HCT116 (cell line): ENCODE measurements around the gene KCNK15. TPM values are rescaled to one million over a fixed set of nuclear protein-coding genes. Genes with fewer than 3 reads are reported as not detected.

Experiments used
- ATAC-seq: fragments of 200-7000 bp; cut with Tn5 transposase; 2 replicates; pipeline ENCODE4 v1.9.1; 2020; ENCODE audit warnings: mild to moderate bottlenecking, moderate library complexity
- BruUV-seq: library from RNA; stranded (reverse); fragments of 400-500 nt; replicated peaks from 2 replicates; lab custom pipeline; 2021; lab: Mats Ljungman, UMichigan
- CTCF ChIA-PET: fragments of 300-600 bp; sonication (Branson Sonifier 250); formaldehyde crosslinking; loops from one replicate; lab custom pipeline; 2021; ENCODE audit warnings: antibody characterized with exemption; lab: Charles Lee
- POLR2A ChIA-PET: fragments of 300-600, 350-600 bp; sonication (Branson Sonifier 250); formaldehyde crosslinking; loops from one replicate; lab custom pipeline; 2021; ENCODE audit warnings: antibody characterized with exemption; lab: Charles Lee
- RAD21 ChIA-PET, 2 experiments: fragments of 300-600 bp; sonication (Branson Sonifier 250); formaldehyde crosslinking; loops; one replicate each; lab custom pipeline; 2023; ENCODE audit warnings: low total read pairs in 2 of 2; ENCODE audit not compliant: uncharacterized antibody in 2 of 2, unreplicated experiment in 2 of 2, low non-redundant PET in 1 of 2; lab: Charles Lee
- DNase-seq: peaks from one replicate; pipeline ENCODE4 v3.0.0-alpha.2; 2010; ENCODE audit warnings: low read depth, low spot score
- H2AFZ ChIP-seq: fragments of 200-600 bp; shearing (Covaris generic), sonication (generic); 2 replicates; pipeline ENCODE4 v1.6.1; 2017; ENCODE audit warnings: low read depth, mixed run types, mixed read lengths, antibody characterized with exemption, low read length; ENCODE audit not compliant: poor library complexity, severe bottlenecking
- H3K27ac ChIP-seq: 2 replicates; pipeline ENCODE4 v1.5.1; 2012; ENCODE audit warnings: low read depth, low read length
- H3K27me3 ChIP-seq: fragments of 200-600 bp; sonication (generic); 2 replicates; pipeline ENCODE4 v1.6.1; 2016; ENCODE audit warnings: mixed run types, low read length, mixed read lengths; ENCODE audit not compliant: insufficient read depth
- H3K36me3 ChIP-seq, 2 experiments: fragments of 200-500 bp in 1 of 2; fragments of 200-600 bp in 1 of 2; sonication (Bioruptor generic) in 1 of 2; sonication (generic) in 1 of 2; 2 replicates each; pipeline versions ENCODE4 v1.5.1 to v1.6.1; 2014 to 2016; ENCODE audit warnings: low read length in 2 of 2, inconsistent platforms in 1 of 2, mixed read lengths in 1 of 2, mixed run types in 1 of 2; ENCODE audit not compliant: insufficient read depth in 2 of 2, control insufficient read depth in 1 of 2
- H3K4me1 ChIP-seq, 2 experiments: fragments of 200-600 bp in 1 of 2; sonication (generic) in 1 of 2; 2 replicates each; pipeline versions ENCODE4 v1.5.1 to v1.6.1; 2012 to 2017; ENCODE audit warnings: low read length in 2 of 2, inconsistent platforms in 1 of 2, mild to moderate bottlenecking in 1 of 2, mixed read lengths in 1 of 2, mixed run types in 1 of 2, moderate library complexity in 1 of 2; ENCODE audit not compliant: insufficient read depth in 2 of 2, control insufficient read depth in 1 of 2
- H3K4me2 ChIP-seq: fragments of 200-600 bp; sonication (generic); 2 replicates; pipeline ENCODE4 v1.6.1; 2017; ENCODE audit warnings: mixed run types, low read length, mixed read lengths
- H3K4me3 ChIP-seq, 2 experiments: fragments of 200-600 bp in 1 of 2; sonication (generic) in 1 of 2; replicated peaks in 1 of 2; 2 replicates each; pipeline ENCODE4 v1.5.1; 2011 to 2016; ENCODE audit warnings: low read length in 2 of 2, control low read depth in 1 of 2, low read depth in 1 of 2, mild to moderate bottlenecking in 1 of 2, mixed read lengths in 1 of 2, mixed run types in 1 of 2
- H3K79me2 ChIP-seq: fragments of 200-600 bp; sonication (generic); 2 replicates; pipeline ENCODE4 v1.6.1; 2017; ENCODE audit warnings: mild to moderate bottlenecking, mixed run types, low read length, moderate library complexity, mixed read lengths; ENCODE audit not compliant: insufficient read depth
- H3K9ac ChIP-seq: fragments of 200-600 bp; sonication (generic); 2 replicates; pipeline ENCODE4 v1.6.1; 2016; ENCODE audit warnings: low read length, mixed read lengths
- H3K9me2 ChIP-seq: fragments of 200-600 bp; sonication (generic), shearing (Covaris generic); 2 replicates; pipeline ENCODE4 v1.6.1; 2017; ENCODE audit warnings: mixed run types, mild to moderate bottlenecking, moderate library complexity; ENCODE audit not compliant: insufficient read depth
- H3K9me3 ChIP-seq, 2 experiments: fragments of 200-500 bp in 1 of 2; fragments of 200-600 bp in 1 of 2; sonication (Bioruptor generic) in 1 of 2; sonication (generic) in 1 of 2; 2 replicates each; pipeline ENCODE4 v1.6.1; 2014 to 2017; ENCODE audit warnings: low read length in 2 of 2, mixed read lengths in 2 of 2, inconsistent platforms in 1 of 2, low read depth in 1 of 2, mild to moderate bottlenecking in 1 of 2, mixed run types in 1 of 2, moderate library complexity in 1 of 2; ENCODE audit not compliant: control insufficient read depth in 1 of 2, insufficient read depth in 1 of 2
- H4K20me1 ChIP-seq: fragments of 200-600 bp; sonication (generic), shearing (Covaris generic); 2 replicates; pipeline ENCODE4 v1.6.1; 2017; ENCODE audit warnings: mixed run types, mild to moderate bottlenecking, moderate library complexity; ENCODE audit not compliant: insufficient read depth
- YY1 ChIP-seq: IDR thresholded peaks from 2 replicates; pipeline ENCODE4 v1.6.1; 2011; ENCODE audit warnings: low read length, low read depth, moderate library complexity, mild to moderate bottlenecking; ENCODE audit not compliant: insufficient replicate concordance; ENCODE audit errors: extremely low read depth
- intact Hi-C: fragments of 100-400 bp; cut with micrococcal nuclease; formaldehyde crosslinking; loops from 2 replicates; pipeline ENCODE4 v1.10.0; 2022
- total RNA-seq: library from RNA; stranded (reverse); gene quantifications from one replicate; pipeline ENCODE4 v1.2.1, GENCODE V29; 2021; ENCODE audit not compliant: unreplicated experiment
- TF ChIP-seq, protein P1 (sequence below): IDR thresholded peaks from 2 replicates; pipeline ENCODE4 v1.6.1; 2012; ENCODE audit warnings: low read depth
- TF ChIP-seq, protein P2 (sequence below): IDR thresholded peaks from 2 replicates; pipeline ENCODE4 v1.6.1; 2012

The KCNK15 gene
- total RNA-seq, 1 experiment from 2014 or later, result not detected

DNA sequence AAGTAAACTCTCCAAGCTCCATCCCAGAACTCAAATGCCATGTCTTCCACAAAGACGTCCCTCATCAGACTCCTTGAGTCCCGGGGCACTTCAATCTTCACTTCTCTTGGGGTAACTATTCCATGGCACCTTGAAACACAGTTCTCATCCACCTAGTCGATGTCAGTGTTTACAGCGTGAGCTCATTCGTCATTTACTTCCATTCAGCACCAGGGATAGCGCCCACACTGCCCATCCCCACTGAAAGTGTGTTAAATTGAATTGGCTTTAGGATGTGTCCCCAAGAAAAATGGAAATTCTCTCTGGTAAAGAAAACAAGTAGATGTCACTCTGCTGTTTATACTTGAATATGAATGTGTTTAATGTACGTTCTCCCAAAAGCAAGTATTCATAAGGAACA lies 31.3 kb downstream of the KCNK15 start:
- Histone ChIP-seq H4K20me1 (no peaks in the 10 kb centered on the region), H3K27ac (no peak overlapping the region), H3K27me3 (peaks cover 49% of the 10 kb centered on the region), H3K36me3 (no peaks in the 10 kb centered on the region), H3K9me3 (no peaks in the 10 kb centered on the region), H3K4me1 (no peaks in the 10 kb centered on the region), H3K4me3 (no peak overlapping the region), H2AFZ (no peak overlapping the region), H3K79me2 (no peaks in the 10 kb centered on the region), H3K4me2 (no peak overlapping the region), H3K9me2 (no peaks in the 10 kb centered on the region), H3K9ac (no peak overlapping the region)
- intact Hi-C loops, result no loop called here
- ChIA-PET RAD21 (no interaction called here), POLR2A (no interaction called here), CTCF (no interaction called here)
- DNase-seq, result no peak
- TF ChIP-seq, protein P1, sequence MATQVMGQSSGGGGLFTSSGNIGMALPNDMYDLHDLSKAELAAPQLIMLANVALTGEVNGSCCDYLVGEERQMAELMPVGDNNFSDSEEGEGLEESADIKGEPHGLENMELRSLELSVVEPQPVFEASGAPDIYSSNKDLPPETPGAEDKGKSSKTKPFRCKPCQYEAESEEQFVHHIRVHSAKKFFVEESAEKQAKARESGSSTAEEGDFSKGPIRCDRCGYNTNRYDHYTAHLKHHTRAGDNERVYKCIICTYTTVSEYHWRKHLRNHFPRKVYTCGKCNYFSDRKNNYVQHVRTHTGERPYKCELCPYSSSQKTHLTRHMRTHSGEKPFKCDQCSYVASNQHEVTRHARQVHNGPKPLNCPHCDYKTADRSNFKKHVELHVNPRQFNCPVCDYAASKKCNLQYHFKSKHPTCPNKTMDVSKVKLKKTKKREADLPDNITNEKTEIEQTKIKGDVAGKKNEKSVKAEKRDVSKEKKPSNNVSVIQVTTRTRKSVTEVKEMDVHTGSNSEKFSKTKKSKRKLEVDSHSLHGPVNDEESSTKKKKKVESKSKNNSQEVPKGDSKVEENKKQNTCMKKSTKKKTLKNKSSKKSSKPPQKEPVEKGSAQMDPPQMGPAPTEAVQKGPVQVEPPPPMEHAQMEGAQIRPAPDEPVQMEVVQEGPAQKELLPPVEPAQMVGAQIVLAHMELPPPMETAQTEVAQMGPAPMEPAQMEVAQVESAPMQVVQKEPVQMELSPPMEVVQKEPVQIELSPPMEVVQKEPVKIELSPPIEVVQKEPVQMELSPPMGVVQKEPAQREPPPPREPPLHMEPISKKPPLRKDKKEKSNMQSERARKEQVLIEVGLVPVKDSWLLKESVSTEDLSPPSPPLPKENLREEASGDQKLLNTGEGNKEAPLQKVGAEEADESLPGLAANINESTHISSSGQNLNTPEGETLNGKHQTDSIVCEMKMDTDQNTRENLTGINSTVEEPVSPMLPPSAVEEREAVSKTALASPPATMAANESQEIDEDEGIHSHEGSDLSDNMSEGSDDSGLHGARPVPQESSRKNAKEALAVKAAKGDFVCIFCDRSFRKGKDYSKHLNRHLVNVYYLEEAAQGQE, result peak; percentile 92
- TF ChIP-seq, protein P2, sequence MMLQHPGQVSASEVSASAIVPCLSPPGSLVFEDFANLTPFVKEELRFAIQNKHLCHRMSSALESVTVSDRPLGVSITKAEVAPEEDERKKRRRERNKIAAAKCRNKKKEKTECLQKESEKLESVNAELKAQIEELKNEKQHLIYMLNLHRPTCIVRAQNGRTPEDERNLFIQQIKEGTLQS, result no peak
- no TSS peak for BruUV-seq
- no peak for ATAC-seq

DNA sequence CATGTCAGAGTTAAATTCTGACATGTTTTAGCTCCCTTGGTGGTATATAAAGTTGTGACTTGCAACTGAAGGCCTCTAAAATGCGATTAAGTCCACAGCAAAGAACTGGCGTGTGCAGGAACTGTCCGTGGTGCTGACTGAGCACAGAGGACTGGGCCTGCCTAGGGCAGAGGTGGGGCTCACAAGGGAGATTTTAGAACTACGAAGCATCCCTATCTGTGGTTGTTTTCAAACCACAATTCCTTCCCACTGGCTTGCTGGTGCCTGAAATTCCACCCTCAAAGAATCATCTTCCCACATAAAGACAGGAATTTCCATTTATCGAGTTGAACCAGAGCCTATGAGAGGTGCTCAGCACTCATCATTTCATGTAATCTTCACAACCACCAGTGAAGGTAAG lies 34.6 kb downstream of the KCNK15 start:
- Histone ChIP-seq H3K79me2 (no peaks in the 10 kb centered on the region), H3K9me3 (no peaks in the 10 kb centered on the region), H3K9me2 (no peaks in the 10 kb centered on the region), H3K27me3 (peaks cover 48% of the 10 kb centered on the region), H3K4me3 (no peak overlapping the region), H3K4me2 (no peak overlapping the region), H3K4me1 (no peaks in the 10 kb centered on the region), H2AFZ (no peak overlapping the region), H3K27ac (no peak overlapping the region), H3K36me3 (no peaks in the 10 kb centered on the region), H4K20me1 (no peaks in the 10 kb centered on the region), H3K9ac (no peak overlapping the region)
- DNase-seq (no peak), ATAC-seq (no peak)
- TF ChIP-seq, protein P1, result peak; percentile 98
- no peak for TF ChIP-seq YY1
- intact Hi-C loops, result no loop called here
- ChIA-PET RAD21 (no interaction called here), CTCF (no interaction called here), POLR2A (no interaction called here)
- no TSS peak for BruUV-seq
